Measurements from ENCODE around the gene WWP2.
"Not testable (repeated sequence)": the region's sequence is repeated elsewhere in the genome, so short reads cannot be mapped to it uniquely, and the experiment has no call there.

The WWP2 gene

GRCh38 chr16:69761983-69762813 lies at the start of gene WWP2:
TSS of gene WWP2 (plus strand) at chr16:69762332. CDS start at chr16:69787011, 24,679 bp downstream.
- peak; percentile 35 for DNase-seq (ENCODE audit: low read depth)

- no peak for DNase-seq (ENCODE audit: low read depth)
These were observed 49.1 kb upstream of the WWP2 start for GRCh38 chr16:69712914-69713581.

GRCh38 chr16:69717066-69717465 lies 45.1 kb upstream of the WWP2 start:
- DNase-seq (ENCODE audit: low read depth) = no peak

GRCh38 chr16:69718111-69718764 lies 43.9 kb upstream of the WWP2 start:
- DNase-seq (ENCODE audit: low read depth) = no peak

- DNase-seq (ENCODE audit: low read depth) = no peak
These were observed 41.2 kb upstream of the WWP2 start for GRCh38 chr16:69720822-69721430.

- no peak for DNase-seq (ENCODE audit: low read depth)
These were observed 40.6 kb upstream of the WWP2 start for GRCh38 chr16:69721441-69721957.

- no peak for DNase-seq (ENCODE audit: low read depth)
These were observed 37.7 kb upstream of the WWP2 start for GRCh38 chr16:69724414-69724873.

GRCh38 chr16:69724981-69725479 lies 37.1 kb upstream of the WWP2 start:
- no peak for DNase-seq (ENCODE audit: low read depth)

- no peak for DNase-seq (ENCODE audit: low read depth)
These were observed 36.4 kb upstream of the WWP2 start for GRCh38 chr16:69725480-69726312.

- DNase-seq (ENCODE audit: low read depth) = peak; percentile 99
These were observed 35.6 kb upstream of the WWP2 start, which contains the start of gene NQO1 for GRCh38 chr16:69726313-69727060. TSS of gene NQO1 (minus strand) at chr16:69726560. CDS start at chr16:69726439, 121 bp downstream.

- no peak for DNase-seq (ENCODE audit: low read depth)
These were observed 34.2 kb upstream of the WWP2 start for GRCh38 chr16:69727916-69728270.

- not testable (repeated sequence) for DNase-seq (ENCODE audit: low read depth)
These were observed 33.1 kb upstream of the WWP2 start for GRCh38 chr16:69729030-69729429.

GRCh38 chr16:69731280-69731679 lies 30.9 kb upstream of the WWP2 start:
- DNase-seq (ENCODE audit: low read depth) = not testable (repeated sequence)

GRCh38 chr16:69732101-69732500 lies 30.0 kb upstream of the WWP2 start:
- no peak for DNase-seq (ENCODE audit: low read depth)

- no peak for DNase-seq (ENCODE audit: low read depth)
These were observed 20.6 kb upstream of the WWP2 start for GRCh38 chr16:69741519-69741918.

GRCh38 chr16:69741951-69742904 lies 19.9 kb upstream of the WWP2 start:
- no peak for DNase-seq (ENCODE audit: low read depth)

- DNase-seq (ENCODE audit: low read depth) = no peak
These were observed 17.5 kb upstream of the WWP2 start for GRCh38 chr16:69744363-69745231.

GRCh38 chr16:69745232-69745612 lies 16.9 kb upstream of the WWP2 start:
- DNase-seq (ENCODE audit: low read depth) = no peak

Measured in GM04504 (cell line).